Measurements from ENCODE around the gene DCPS.

Gene DCPS

GRCh38 chr11:126328938-126329643 lies 25.2 kb downstream of the DCPS start:
- no peak for DNase-seq (ENCODE audit: low spot score)

DNA sequence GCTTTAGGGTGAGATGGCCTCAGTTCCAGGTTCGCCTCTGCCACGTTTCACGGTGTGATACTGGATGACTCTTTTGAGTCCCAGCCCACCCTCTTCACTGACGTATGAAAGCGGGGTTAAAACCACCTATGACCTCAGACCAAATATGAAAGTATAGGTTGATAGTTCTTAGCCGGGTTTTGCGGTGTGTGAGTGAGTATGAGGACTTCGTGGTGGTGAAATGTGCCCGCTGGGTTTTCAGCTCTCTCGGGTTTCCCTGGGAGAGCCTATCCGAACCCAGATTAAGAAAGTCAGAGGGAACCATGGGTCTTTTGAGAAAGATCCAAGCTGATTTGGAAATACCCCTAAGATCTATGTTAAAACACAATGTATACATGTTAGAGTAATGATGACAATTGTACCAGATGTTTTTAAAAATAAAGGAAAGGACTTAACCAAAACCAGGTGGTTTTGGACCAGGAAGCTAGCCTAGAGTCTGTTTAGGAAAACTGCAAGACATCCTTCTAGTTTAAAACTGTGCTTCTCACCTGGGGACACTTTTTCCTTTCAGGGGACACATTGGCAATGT lies 25.9 kb downstream of the DCPS start:
- DNase-seq (ENCODE audit: low spot score), result no peak

DNA sequence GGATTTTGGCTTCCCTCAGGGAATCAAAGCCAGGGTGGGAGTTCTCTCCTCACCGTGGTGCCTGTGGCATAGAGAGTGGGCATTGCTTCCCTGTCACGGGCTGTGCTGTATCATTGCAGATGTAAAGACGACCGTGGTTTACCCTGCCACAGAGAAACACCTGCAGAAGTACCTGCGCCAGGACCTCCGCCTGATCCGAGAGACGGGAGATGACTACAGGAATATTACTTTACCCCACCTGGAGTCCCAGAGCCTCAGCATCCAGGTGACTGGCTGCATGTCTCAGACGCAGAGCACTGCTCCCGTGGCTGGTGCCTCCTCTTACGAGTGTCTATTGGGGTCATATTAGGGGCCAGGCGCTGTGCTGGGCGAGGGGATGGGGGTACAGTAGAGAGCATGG lies 27.4 kb downstream of the DCPS start:
- no peak for DNase-seq (ENCODE audit: low spot score)

DNA sequence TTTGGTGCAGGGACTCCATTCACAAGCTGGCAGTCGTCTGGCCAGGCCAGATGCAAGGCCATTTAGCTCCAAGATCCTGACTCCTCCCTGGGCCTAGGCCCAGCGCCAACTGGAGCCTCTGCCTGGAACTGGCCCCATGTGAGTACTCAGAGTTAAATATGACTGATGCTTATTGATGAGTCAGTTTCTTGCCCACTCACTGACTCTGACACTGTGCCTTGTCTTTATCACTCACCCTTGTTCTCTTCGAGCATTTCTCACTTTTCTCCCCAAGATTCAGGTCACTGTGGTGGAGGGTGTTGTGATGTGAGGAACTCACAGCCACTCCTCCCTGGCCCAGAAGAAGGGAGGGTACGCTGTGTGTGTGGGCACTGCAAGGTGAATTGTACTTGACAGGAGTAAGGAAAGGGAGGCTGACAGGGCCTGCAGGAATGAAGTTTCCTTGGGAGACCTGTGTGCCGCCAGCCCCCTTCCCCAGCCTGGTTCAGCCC lies 28.4 kb downstream of the DCPS start:
- no peak for DNase-seq (ENCODE audit: low spot score)

GRCh38 chr11:126333142-126333541 lies 29.3 kb downstream of the DCPS start:
- DNase-seq (ENCODE audit: low spot score), result no peak

- DNase-seq (ENCODE audit: low spot score), result no peak
These were observed 31.0 kb downstream of the DCPS start for GRCh38 chr11:126334659-126335462.

DNA sequence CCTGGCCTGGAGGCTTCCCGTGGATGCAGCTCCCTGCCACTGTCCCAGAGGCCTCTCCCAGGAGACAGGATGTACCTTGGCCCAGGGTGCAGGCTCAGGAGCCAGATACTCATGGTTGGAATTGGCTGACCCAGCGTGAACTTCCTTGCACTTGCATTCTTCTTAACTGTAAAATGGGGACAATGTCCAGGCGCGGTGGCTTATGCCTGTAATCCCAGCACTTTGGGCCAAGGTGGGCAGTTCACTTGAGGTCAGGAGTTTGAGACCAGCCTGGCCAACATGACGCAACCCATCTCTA lies 31.6 kb downstream of the DCPS start:
- no peak for DNase-seq (ENCODE audit: low spot score)

DNA sequence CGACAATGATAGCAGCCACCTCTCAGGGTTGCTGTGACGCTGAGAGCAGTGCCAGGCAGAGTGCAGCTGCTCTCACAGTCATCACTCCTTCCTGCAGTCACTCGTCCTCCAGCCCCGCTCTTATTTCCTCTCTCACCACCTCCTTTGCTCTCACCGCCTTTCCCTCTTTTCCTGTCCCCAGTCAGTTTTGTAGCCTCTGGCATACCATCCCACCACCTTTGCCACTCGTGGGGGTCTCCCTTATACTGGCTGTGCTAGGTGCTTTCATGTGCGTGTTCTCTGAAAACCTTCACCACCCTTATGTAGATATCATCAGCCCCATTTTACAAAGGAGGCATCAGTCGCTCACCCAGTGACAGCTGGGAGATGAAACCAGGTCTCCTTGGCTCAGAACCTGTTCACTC lies 32.3 kb downstream of the DCPS start:
- no peak for DNase-seq (ENCODE audit: low spot score)

GRCh38 chr11:126336671-126337101 lies 32.8 kb downstream of the DCPS start:
- DNase-seq (ENCODE audit: low spot score), result no peak

DNA sequence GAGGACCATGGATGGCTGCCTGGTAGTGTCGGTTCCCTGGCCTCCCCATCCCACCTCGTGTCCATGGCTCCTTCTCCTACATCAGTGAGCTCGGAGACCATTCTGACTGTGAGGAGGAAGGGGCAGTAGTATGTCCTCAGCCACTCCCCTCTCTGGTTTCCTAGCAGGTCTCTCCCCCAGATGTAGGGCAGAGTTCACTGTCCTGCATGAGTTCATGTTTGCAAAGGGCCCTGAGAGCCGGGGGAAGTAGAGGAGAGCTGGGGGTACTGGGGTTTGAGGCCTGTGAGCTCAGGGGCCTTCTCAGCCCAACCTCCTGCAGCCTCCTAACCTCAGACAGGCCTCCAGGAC lies 33.2 kb downstream of the DCPS start:
- DNase-seq (ENCODE audit: low spot score), result no peak

DNA sequence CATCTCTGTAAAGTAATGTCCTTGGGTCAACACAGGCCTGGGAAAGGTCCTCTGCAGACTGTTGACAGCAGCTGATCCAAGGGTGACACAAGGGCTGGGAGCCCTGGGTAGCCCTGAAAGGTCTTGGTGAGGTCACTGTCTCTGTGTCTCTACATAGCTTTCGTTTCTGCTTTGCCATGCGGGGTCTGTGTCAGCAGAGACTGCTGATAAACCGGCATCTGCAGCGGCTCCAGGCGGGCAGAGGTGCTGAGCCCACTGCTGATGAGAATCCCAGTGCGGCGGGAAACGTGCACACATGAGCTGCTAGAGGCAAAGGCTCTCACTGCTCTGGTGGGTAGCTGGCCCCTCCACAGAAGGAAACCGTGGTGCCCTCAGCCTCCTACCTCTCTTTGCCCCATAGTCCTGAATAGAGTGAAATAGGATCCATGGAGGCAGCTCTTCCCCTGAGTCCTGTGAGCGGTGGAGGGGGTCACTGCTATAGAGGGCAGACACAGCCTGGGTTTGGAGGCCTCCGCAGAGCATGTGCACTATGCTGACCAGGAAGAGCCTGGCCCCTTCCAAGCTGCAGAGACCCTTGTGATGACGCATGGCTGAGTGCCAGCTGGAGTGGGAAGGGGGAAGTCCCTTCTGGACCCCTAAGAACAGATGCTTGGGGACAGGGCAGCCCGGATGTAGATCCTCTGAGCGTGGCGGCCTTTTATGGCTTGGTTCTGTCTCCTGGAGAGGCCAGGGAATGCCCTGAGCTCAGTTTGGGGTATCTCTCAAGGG lies 33.8 kb downstream of the DCPS start:
- no peak for DNase-seq (ENCODE audit: low spot score)

DNA sequence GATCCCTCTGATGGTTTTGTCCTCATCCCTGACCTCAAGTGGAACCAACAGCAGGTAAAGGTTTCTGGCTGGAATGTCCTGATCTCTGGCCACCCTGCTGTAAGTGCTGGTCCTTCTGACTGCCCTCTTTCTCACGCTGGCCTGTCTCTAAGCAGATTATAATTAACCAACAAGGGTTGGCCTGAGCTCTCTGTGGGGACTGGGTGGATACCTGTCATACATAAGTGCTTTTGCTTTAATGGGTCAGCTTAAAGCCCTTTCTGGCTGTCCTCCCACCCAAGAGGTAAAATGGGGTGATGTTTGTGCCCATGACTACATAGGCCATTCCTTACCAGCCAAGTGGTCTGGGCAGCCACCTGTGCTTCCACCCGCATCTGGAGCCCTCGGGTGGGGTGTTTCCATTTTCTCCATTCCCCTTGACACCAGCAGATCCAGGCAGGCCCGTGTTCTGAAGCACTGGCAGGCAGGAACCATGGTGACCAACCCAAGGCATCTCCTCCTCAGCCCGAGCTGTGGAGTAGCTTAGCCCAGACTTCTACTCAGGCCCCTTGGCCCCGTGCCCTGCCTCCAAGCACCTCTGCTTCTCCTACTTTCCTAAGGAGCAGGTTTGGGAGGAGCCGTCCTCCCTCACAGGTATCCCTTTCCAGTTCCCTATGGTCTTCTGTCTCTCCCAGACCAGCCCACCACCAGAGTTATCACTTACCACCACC lies 34.6 kb downstream of the DCPS start:
- no peak for DNase-seq (ENCODE audit: low spot score)

DNA sequence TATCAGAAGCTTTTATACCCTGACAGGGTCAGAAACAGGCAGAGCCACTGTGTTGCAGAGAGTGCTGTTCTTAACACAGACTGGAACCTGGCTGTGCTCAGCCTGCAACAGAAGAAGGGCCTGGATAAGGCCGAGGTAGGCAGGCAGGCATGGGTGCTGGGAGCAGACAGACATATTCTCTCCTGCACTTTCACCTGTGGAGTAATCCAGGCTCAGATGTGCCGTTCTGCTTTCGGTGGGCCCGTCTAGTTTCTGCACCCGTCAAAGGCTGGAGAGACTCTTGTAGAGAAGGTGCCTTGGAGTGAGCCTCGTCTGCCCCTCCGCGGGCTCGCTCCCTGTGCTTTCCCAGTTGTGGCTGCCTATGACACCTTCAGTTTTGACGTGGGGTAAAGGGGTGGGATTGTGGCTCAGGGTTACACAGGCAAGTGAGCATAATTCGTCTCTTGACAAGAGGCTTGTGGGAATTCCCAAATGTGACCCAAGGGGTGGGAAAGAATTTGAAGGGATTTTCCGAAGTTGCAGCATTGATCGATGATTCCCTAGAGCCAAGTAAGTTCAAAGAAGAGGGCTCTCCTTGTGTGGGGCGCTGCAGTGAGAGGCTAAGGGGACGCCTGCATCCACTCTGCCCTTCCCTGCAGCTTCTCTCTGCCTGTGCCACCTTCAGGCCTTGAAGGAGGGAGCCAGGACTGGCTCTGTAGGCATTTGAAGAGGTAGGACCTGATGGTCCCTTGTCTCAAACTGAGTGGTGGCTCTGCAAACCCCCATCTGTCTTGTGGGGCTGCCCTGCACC lies 35.4 kb downstream of the DCPS start:
- DNase-seq (ENCODE audit: low spot score), result no peak

DNA sequence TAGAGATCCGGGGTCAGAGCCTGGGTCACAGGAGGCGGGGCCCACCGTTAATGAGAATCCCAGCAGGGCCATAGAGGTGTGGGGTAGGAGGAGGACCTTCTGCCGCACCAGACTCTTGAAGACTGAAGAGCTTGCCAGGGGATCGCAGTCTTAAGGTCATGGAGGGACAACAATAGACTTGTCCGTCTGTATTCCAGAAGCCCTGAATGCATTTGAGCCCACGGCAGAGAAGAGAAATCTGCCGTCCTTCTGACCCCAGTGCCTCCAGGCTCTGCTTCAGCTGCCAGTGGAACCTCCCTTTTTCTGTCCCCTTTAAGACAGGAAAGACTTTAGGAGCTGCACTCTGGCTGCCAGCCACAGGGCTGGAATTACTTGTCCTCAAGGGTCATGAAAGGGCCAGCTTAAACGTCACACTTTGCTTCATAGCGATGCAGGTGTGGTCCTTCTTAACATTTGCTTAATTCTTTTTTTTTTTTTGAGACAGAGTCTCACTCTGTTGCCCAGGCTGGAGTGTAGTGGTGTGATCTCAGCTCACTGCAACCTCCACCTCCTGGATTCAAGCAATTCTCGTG lies 36.1 kb downstream of the DCPS start:
- no peak for DNase-seq (ENCODE audit: low spot score)

- DNase-seq (ENCODE audit: low spot score), result no peak
These were observed 37.2 kb downstream of the DCPS start for GRCh38 chr11:126340960-126341606.

- DNase-seq (ENCODE audit: low spot score), result no peak
These were observed 37.9 kb downstream of the DCPS start for GRCh38 chr11:126341760-126342161.

DNA sequence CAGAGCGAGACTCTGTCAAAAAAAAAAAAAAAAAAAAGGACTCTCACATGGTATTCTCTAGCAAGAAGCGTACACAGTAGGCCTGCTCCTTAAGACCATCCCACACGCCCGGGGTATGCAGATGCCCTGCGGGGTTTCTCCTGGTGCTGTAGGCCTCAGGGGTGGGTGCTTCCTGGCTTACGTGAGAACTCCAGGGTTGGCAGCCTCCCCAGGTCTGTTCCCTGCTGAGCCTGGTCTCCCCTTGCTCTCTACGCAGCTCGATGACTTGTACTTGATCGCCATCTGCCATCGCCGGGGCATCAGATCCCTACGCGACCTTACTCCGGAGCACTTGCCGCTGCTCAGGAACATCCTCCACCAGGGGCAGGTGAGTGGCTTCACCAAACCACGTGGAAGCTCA lies 39.2 kb downstream of the DCPS start:
- DNase-seq (ENCODE audit: low spot score), result no peak

GRCh38 chr11:126344141-126345080 lies 40.6 kb downstream of the DCPS start:
- no peak for DNase-seq (ENCODE audit: low spot score)

DNA sequence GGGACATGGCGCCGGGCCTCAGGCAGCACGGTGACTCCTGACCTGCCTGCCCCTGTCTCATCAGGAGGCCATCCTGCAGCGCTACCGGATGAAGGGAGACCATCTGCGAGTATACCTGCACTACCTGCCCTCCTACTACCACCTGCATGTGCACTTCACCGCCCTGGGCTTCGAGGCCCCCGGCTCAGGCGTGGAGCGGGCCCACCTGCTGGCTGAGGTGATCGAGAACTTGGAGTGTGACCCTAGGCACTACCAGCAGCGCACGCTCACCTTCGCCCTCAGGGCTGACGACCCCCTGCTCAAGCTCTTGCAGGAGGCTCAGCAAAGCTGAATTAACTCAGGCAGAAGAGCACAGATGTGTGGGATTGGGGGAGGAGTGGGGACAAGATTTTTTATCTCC lies 41.4 kb downstream of the DCPS start:
- no peak for DNase-seq (ENCODE audit: low spot score)
